ENCODE measurements around the gene MYO3B.
"Not testable (repeated sequence)": the region's sequence is repeated elsewhere in the genome, so short reads cannot be mapped to it uniquely, and the experiment has no call there.

The MYO3B gene

DNA sequence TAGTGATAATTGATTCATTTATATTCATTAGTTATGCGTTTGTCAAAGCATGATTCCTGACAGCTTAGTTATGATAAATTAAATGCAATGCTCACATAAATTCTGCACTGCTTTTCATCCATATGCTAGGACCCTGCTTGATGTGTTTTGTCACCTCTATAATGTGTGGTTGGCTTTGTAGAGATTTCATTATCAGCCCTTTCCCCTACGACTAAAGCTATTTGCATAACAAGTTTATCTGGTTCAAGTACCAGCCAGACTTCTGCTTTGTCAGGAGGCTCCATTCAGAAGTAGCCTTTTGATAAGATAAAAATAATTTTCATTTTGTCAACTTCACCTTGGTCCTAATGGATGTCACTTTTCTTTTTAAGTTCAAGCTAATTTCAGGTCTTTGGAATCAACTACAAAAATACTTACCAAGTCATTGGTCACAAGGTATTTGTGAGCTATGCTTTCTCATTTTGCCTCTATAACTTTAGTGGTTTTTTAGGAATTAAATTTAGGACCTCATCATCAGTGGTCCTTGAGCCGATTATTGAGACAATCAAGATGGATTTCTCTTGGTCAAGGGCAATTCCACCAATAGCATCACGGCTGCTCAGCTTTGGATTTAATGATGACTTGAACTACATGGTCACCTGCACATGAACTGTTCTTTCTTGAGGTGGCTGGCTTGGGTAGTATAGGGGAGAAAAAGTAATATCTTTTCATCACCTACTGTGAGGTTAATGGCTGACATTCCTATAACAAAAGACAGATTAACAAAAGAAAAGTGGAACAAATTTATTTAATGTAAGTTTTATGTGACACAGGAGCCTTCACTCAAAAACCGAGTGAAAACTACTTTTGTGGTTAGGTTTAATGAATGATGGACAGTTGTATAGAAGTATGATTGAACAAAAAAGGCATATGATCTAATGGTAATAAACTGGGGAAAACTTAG lies 162.1 kb downstream of the MYO3B start:
- no peak for DNase-seq (ENCODE audit: low read depth in 2 of 2)

DNA sequence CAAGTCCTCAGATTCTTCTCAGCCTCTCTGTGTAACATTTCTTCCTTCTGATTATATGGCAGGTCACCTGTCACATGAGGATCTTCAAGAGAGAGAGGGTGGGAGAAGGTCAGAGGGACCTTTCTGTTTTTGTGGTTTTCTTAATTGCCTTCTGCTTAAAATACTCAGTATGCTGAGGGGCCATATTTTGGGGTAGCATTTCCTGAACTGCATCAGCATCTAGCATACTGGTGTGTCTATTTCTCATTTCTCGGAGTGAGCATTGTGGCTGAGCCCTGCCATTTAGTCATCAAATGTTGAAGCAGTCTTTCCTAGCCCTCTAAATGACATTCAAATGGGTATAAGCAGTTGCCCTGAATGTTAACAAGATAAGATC lies 162.7 kb downstream of the MYO3B start:
- DNase-seq (ENCODE audit: low read depth in 2 of 2) = no peak

DNA sequence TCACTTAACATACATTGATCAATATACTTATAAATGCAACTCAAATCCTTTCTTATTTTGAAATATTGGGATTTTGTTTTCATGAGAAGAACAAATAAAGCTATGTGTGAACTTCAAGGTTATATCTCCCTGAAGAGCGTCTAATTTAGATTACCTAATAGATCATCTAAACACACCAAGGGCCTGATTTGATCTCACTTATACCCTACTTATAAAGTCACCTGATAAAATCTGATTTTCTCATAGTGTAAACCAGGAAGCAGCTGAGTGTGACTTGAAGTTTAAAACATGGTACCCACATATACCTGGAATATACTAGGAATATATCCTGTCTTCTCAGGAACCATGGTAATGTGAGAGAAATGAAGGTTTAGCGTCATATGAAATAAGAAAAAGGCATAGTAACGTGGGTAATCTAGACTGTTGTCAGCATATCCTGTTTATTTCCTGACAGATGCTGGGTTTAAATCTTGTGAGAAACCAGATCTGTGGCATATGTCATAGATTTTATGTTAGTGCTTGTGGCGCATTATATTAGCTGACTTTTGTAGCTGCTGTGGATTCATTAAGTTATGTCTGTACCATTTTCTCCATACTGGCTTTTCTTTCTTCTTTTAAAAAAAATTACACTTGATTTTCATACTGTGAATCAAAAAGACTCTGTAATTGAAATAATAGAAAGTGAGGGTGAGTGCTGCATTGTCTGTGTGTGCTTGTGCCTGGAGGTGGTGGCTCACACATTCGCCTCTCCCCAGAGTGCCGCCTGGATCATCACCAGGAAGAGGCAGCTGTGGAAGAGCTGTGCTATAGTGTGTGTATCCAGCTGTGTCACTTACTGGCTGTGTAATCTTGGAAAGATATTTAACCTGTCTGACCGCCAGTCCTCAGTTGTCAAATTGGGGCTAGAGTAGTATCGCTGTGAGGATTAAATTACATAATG lies 164.0 kb downstream of the MYO3B start:
- no peak for DNase-seq (ENCODE audit: low read depth in 2 of 2)

DNA sequence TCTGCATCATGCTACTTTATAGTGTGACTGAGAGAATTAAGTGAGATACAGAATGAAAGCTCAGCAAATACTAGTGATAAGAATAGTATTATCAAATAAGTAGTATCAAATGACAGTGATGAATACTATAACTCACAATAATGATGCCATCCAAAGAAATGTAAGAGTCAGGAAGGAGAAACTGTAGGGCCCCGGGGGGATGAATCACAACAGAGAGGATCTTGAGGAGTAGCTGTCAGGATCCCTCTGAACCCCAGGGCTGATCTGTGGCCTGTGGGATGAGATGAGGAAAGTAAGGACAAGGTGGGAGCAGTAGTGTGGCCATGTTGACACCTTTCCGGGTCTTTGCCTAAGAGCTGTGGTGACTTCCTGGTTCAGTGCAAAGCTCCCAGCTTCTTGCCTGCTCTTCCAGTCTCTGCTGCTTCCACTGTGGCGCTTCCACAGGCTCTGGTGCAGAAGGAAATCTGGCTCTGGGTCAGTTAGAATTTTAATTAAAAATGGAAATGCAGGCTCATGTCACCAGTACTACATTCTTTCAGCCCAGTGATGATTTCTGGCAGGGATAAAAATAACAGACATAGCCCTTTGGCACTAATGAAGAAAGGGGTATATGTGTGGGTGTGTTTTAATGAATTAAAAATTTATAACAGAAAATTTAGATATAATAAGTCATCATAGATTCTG lies 166.9 kb downstream of the MYO3B start:
- no peak for DNase-seq (ENCODE audit: low read depth in 2 of 2)

DNA sequence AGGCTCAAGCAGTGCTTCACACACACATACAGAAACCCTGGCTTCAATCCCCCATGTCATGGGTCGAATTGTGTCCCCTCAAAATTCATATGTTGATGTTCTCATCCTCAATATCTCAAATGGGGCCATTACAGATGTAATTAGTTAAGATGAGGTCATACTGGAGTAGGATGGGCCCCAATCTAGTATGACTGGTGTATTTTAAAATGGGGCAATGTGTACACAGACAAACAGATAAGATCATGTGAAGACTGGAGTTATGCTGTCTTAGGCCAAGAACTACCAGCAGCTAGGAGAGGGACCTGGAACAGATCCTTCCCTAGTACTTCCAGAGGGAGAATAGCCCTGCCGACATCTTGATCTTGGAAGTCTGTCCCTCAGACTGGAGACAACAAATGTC lies 167.7 kb downstream of the MYO3B start:
- DNase-seq (ENCODE audit: low read depth in 2 of 2) = no peak

DNA sequence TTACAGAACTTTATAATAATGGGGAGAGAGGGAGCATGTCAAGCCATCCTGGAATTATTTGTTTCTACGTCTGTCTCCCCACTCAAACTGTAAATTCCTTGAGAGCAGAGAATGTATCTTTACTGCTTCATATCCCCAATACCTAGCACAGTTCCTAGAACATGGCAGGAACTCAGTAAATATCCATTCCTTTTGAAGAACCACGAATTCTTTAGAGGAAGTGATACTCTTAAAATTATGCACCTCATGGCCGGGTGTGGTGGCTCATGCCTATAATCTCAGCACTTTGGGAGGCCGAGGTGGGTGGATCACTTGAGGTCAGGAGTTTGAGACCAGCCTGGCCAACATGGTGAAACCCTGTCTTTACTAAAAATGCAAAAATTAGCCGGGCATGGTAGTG lies 171.3 kb downstream of the MYO3B start:
- not testable (repeated sequence) for DNase-seq (ENCODE audit: low read depth in 2 of 2)

DNA sequence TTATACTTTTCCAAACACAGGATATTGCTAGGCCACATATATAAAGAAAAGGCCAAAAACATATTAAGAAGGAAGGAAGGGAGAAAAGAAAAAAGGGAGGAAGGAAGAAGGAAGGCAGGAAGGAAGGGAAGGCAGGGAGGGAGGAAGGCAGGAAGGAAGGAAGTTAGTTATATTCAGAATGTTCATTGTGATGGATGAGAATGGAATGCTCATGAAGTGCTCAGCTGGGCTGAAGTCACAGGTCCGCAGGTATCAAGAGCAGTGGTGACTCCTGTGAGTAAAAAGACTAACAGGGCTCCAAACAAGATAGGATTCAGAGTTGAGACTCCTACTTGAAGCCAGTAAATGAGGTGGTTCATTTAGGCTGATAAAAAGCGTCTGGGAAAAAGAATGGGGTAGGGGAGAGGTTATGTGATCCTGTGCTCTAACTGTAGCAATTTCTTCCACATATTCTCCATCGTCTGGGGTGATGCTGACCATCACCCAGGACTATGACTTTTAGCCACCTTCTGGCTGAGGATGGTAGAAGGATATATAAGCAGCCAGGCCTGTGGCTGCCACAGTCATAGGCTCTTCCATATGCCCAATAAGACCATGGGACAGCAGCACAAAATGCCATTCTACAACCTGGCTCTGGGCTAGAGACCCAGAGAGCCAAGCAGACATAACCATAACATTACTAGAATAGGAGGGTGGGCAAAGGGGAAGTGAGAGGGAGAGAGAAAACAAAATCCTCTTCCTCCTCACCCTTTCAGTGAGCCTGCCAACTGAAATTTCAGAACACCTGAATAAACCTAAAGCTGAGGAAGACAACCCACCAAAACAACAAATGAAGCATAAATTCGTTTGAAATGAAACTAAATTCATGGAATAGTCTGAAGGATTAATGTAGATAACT lies 173.2 kb downstream of the MYO3B start:
- no peak for DNase-seq (ENCODE audit: low read depth in 2 of 2)

DNA sequence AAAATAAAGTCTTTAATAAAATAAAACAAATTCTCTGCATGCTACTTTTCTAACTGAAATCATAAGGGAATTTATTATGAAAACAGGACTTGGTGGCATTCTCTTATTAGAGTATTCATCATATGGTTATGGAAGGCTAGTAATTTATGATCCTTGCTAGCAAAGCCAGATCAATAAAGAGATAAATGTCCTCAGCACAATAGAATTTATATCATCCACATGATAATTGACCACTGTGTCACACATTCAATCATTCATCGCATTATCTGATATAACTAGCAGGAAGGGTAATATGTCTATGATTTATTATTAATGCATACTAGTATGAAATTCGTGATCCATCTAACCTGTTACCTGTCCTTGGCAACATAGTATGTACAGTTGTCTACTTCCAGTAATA lies 175.8 kb downstream of the MYO3B start:
- no peak for DNase-seq (ENCODE audit: low read depth in 2 of 2)

DNA sequence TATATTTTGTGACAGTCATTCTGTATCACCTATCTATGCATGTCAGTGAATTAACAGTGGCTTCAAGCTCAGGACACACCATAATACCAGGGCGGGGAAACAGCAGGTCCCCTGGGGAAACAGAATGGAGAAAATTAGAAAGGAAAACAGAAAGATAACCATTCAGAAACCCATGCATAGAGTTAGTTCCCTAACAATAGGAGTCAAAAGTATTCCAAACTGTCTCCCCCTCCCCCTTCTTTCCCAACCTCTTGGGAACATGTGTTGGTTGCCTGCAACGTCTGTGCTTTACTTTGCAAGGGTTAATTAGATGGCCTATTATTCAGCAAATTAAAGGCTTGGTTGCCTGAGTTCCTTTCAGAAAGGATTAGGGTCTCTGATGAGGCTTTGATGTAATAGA lies 176.4 kb downstream of the MYO3B start:
- no peak for DNase-seq (ENCODE audit: low read depth in 2 of 2)

DNA sequence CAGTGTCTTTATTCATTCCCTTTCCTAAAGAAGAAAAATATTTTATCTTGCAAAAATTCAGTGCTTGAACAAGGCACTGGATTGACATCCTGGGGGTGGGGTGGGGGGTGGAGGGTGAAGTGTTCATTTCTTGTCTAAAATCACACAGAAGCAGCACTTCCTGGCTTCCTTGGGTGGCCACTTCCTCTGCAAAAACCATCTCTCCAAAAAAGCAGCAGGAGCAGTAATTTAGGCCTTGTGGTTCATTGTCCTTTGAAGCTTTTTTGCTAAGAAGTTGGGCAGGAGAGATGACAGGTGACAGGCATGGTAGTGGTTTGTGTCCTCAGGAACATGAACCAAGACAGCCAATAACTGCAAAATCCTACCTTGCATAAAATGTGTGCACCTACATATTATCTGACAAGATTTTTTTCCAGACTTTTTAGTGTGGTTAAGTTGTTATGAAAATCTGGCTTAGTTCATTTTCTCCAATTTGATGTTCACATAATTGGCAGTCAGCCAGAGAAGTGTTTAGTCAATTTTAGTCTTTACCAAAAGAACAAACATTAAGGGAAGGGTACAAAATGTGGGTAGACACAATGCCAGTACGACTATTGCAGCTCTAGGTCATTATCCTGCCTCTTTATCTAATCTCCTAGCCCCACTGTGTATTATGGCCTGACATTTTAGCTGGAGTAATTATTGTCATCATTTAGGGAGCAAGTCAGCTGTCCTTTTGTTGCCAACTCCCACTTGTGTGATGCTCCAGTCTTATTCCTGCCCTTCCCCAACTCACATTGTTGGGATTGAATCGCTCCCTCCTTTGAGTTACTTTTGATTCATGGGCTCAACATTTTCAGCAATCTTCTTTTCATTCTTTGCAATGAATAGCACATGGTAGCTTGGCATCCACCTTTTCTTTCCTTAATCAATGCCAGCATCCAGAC lies 177.2 kb downstream of the MYO3B start:
- no peak for DNase-seq (ENCODE audit: low read depth in 2 of 2)

DNA sequence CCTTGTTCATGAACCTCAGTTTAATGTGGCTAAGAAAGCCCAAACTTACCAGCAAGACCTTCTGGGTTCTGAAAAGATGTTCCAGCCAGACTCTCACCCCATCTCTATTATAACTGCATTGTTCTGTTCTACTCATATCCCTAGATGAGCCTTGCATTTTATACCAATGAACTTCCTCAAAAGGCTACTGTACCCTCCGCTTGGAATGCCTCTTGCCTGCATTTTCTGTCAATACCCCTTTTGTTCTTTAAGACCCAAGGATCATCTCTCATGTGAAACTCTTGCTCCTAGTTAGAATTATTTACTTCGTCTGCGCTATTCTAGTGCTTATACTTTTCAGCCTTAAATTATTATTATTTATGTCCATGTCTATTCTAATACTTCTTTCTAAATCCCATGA lies 181.5 kb downstream of the MYO3B start:
- no peak for DNase-seq (ENCODE audit: low read depth in 2 of 2)

DNA sequence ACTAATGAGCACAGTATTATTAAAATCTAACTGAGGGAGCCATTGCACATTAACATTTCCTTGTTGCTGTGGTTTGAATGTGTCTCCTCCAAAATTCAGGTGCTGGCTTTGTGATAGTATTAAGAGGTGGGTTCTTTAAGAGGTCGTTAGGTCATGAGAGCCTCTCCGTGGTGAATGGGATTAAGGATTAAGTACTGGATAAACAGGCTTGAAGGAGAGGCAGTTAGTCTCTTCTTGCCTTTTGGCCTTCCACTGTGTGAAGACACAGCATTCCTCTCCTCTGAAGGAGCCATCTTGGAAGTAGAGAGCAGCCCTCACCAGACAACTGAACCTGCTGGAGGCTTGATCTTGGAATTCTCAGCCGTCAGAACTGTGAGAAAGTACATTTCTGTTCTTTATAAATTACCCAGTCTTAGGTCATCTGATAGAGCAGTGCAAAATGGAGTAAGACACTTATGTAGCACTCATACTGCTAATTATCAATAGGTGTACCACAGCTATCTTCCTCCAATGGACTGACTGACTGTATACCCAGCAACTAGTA lies 182.7 kb downstream of the MYO3B start:
- no peak for DNase-seq (ENCODE audit: low read depth in 2 of 2)

DNA sequence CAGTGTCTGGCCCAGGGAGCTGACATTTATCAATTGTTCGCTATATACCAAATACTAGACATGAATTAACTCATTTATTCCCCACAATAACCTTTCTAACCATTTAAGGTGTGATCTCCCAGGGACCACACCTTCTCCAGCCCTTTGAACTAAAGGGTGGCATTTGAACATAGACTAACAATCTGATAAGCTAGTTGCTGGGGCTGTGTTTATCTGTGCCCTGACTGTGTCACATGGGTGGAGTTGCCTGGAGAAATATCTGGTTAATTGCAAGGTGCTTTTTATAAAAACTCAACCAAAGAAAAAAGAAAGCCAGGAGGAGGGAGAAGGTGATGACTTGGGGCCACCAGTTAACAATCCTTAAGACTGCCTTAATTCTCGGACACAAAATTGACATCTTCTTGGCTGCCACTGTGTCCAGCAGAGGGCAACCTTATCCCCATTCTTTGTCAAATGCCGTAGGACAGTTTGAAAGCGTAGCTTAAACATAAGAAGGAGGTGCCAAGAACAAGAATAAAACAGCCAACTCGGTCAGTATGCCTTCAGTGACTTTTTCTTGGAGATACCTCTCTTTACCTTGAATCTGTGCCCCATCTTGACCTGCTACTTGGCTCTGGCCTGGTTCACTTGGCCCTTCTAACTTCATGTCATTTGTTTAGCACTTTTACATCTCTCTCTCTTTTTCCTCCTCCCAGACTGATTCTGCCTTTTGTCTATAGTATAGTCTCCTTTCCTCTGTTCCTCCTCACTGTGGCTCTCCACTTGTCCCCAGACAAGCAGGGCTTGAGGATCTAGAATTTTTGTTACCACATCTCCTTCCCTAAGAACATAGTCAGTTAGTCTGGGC lies 183.4 kb downstream of the MYO3B start:
- DNase-seq (ENCODE audit: low read depth in 2 of 2) = peak; percentile 1 to 12

DNA sequence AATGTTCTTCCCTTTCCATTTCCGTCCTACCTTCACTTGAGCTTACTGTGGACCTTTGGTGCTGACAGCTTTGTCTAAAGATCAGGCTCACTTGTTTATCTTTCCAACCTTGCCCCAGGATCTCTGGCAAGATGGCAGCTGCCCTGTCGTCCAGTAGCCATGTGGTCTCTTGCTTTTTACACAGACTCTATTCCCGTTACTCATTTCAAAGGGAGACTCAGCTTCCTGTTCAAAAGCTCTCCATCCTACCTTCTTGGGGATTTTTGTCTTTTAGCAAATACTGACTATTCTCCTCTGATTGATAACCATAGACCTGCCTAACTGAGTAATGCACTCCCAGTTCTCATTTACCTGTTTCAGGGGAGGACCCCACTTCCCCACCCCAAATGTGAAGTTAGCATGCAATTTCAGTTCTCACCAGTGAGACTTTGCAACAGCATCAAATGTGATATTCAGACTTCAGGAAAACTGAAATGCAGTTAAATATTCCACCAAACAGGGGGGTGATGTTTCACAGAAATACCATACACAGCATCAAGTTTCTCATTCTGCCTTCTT lies 184.4 kb downstream of the MYO3B start:
- DNase-seq (ENCODE audit: low read depth in 2 of 2) = no peak

DNA sequence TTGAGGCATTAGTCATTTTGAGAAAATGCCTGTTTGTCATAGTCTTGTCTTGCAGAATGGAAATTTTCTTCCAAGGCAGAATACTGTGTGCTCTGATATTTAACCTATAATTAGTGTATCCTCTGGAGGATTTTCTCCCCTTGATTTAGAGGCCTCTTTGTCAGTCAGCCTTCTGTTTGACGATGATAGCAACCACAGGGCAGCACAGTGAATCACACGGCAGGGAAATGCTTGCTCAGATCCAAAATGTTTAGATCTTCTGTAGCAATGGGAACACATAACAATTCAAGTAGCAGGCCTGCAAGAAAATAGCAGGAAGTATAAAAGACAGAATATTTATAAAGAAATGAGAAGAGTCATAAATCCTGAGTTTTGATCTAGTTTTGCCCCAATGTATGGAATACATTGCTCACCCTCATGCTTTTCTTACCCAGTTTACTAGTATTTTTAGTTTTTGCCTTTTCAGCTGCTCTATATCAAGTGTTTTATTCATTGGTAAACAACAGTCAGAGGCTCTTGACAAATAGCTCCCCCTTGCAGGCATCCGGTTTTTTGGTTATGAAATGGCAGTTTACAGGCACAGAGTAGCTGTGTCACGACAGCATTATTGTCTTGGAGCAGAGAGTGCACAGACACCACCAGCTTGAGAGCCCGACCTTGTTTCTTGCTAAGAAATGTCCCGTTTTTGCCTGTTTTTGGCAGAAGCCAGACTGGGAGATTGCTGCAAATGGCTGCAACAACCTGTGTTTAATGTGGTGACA lies 185.1 kb downstream of the MYO3B start:
- no peak for DNase-seq (ENCODE audit: low read depth in 2 of 2)

DNA sequence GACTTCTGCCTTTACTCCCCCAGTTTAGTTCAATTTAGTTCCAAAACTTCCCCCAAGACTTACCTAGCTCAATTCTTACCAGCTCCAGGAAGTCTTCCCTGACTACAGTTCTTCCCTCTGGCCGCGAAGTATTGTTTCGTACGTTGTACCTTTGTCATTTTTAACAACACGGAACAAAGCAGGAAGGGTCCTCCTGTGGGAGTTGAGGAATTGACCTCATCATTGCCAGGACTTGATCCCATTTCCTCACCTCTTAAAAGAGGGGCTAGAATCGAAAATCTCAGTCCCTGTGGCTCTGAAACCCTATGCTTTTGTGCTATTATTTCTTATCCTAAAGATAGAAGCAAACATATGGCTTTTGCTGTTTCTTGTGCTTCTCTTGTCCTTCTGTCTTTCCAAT lies 187.1 kb downstream of the MYO3B start:
- DNase-seq (ENCODE audit: low read depth in 2 of 2) = no peak

DNA sequence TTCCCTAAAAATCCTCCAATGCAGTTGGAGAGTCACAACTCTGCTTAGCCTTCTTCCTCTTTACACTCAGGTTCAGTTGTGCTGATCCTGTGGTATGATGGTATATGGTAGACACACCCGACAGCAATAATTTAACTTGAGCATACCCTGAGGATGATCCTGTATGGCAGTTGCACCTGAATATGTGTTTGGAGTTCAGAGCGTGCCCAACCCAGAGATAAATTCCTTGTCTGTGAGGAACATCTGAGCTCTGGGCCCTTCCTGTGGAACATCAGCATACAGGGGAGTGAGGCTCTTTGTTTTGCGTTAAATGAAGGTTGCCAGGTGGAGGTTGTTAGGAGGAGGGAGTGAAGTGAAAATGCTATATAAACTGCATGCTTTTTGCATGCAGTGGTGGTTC lies 187.7 kb downstream of the MYO3B start:
- no peak for DNase-seq (ENCODE audit: low read depth in 2 of 2)

DNA sequence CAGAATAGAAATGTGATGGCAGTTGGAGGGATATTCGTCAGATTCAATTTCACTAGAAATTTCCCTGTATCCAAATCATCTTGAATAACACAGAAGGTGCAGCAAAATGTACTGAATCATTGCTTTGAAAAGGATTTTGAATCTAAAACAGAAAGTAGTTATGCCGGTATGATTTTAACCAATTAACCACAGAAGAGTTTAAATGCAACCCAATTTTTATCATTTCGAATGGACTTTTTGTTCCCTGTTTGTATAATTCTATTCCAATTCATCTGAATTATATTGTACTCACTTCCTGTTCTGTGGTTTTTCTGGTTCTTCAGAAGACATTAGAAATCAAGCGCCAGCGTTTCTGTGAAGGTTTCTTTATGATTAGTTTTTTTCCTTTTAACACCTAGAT lies 190.4 kb downstream of the MYO3B start:
- DNase-seq (ENCODE audit: low read depth in 2 of 2) = no peak
